IPS-15b (cell line): Measurements from ENCODE around the gene MPHOSPH6.
"Not testable (repeated sequence)": the region's sequence is repeated elsewhere in the genome, so short reads cannot be mapped to it uniquely, and the experiment has no call there.

Experiments used
- H3K27me3 ChIP-seq: one replicate; pipeline ENCODE4 v1.6.1; 2013; ENCODE audit warnings: low read length; ENCODE audit not compliant: control insufficient read depth, insufficient read depth
- H3K36me3 ChIP-seq: one replicate; pipeline ENCODE4 v1.6.1; 2013; ENCODE audit warnings: low read length; ENCODE audit not compliant: control insufficient read depth, insufficient read depth
- H3K4me1 ChIP-seq: one replicate; pipeline ENCODE4 v1.6.1; 2013; ENCODE audit warnings: mild to moderate bottlenecking, low read length; ENCODE audit not compliant: control insufficient read depth, insufficient read depth
- H3K4me3 ChIP-seq: one replicate; pipeline ENCODE4 v1.5.1; 2013; ENCODE audit warnings: low read depth, low read length
- H3K9ac ChIP-seq: one replicate; pipeline ENCODE4 v1.6.1; 2013; ENCODE audit warnings: low read depth, mild to moderate bottlenecking, low read length
- H3K9me3 ChIP-seq: one replicate; pipeline ENCODE4 v1.6.1; 2013; ENCODE audit warnings: mild to moderate bottlenecking, low read length; ENCODE audit not compliant: control insufficient read depth, insufficient read depth

The MPHOSPH6 gene

DNA sequence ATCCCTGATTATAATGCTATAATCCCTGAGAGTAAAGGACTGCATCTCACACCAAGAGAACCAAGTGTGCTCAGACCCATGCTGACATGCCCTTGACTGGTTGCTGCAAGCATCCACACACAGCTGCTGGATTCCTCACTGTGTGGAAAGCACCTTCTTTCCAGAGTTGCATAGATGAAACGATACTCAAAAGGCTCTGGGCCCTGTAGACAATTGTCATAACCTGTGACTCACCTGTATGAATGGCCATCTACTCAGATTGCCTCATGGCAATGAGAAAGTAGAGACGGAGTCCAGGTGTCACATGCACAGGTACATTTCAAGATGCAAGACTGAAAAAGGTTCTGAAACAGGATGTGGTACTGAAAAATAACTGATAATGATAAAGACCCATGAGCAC, 58.1 kb downstream of the MPHOSPH6 start:
- no peak overlapping the region for H3K9ac ChIP-seq
- H3K4me3 ChIP-seq: no peak overlapping the region
- H3K27me3 ChIP-seq: no peaks in the 10 kb centered on the region
- H3K9me3 ChIP-seq: no peaks in the 10 kb centered on the region
- no peaks in the 10 kb centered on the region for H3K4me1 ChIP-seq
- H3K36me3 ChIP-seq: no peaks in the 10 kb centered on the region

- not testable (repeated sequence) for H3K9me3 ChIP-seq, H3K27me3 ChIP-seq, H3K9ac ChIP-seq, H3K4me1 ChIP-seq, H3K4me3 ChIP-seq, H3K36me3 ChIP-seq
Measured at GRCh38 chr16:82109266-82109665, 60.8 kb downstream of the MPHOSPH6 start.

- H3K4me1 ChIP-seq: no peaks in the 10 kb centered on the region
Measured at GRCh38 chr16:82108774-82109173, 61.2 kb downstream of the MPHOSPH6 start.

DNA sequence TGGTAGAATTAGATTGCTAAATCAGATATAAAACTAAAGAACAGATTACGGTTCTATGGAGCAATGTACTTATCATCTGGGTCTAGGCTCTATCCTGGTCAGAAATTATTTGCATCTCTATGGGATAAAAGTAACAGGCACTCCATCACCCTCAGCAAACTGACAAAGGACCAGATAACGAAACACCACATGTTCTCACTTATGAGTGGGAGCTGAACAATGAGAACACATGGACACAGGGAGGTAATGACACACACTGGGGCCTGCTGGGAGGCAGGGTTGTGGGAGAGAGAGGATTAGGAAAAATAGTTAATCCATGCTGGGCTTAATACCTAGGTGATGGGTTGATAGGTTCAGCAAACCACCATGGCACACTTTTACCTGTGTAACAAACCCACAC, 61.9 kb downstream of the MPHOSPH6 start:
- no peaks in the 10 kb centered on the region for H3K27me3 ChIP-seq
- no peak overlapping the region for H3K4me3 ChIP-seq
- no peak overlapping the region for H3K9ac ChIP-seq
- H3K4me1 ChIP-seq: no peaks in the 10 kb centered on the region
- H3K9me3 ChIP-seq: no peaks in the 10 kb centered on the region
- no peaks in the 10 kb centered on the region for H3K36me3 ChIP-seq

More at GRCh38 chr16:82108774-82109173, 61.2 kb downstream of the MPHOSPH6 start:
- H3K9ac ChIP-seq: no peak overlapping the region
- H3K4me3 ChIP-seq: no peak overlapping the region
- no peaks in the 10 kb centered on the region for H3K36me3 ChIP-seq
- H3K27me3 ChIP-seq: no peaks in the 10 kb centered on the region
- H3K9me3 ChIP-seq: no peaks in the 10 kb centered on the region

- Histone ChIP-seq H3K27me3 (no peaks in the 10 kb centered on the region), H3K36me3 (no peaks in the 10 kb centered on the region), H3K9me3 (no peaks in the 10 kb centered on the region), H3K4me3 (no peak overlapping the region), H3K4me1 (no peaks in the 10 kb centered on the region), H3K9ac (no peak overlapping the region)
Measured at GRCh38 chr16:82105107-82105506, 64.9 kb downstream of the MPHOSPH6 start.
